ENCODE data around the gene PCDH8. TPM values are rescaled to one million over a fixed set of nuclear protein-coding genes. Genes with fewer than 3 reads are reported as not detected.

PCDH8 gene
- total and polyA plus RNA-seq, 2 of the 4 experiments (the other 2 are of a cell fraction), result not detected

DNA sequence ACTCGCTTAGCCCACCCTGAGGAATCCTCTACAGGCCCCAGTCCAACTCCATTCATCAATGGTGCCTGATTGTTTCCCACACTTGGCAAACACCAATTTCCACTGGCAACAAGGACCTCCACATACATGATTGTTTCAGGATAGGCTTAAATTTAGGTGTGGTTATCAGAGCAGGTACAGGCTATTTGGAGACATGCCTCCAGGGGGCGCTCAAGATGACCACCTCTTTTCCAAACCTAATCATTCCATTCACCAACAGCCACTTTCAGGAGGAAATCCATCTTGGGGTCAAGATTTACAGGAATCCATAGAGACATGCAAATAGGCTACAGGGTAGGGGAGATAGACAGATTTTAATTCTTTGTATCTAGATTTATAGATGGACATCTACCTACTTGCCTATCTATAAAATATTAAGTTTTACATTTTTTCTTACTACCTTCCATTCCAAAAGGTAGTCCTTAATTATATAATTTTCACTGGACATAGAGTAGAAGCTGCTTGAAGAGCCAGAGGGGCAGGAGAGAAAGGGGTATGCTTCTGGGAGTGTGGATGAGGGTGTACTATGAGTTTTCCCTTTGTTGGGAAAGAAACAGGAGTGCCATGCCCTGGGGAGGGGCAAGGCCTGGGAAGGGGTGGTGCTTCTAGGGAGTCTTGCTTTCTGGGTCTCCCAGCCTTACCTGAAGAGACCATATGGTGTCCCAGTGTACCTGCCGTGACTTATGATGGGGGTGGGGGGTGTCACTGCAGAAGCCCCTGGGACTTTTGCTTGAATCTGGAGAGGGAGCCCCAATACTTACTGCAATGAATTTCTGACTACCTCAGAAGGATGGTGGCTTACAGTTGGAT lies 14.1 kb upstream of the PCDH8 start:
- Histone ChIP-seq H4K8ac (ENCODE audit: low read depth in 2 of 2, low read length in 2 of 2) (no peak overlapping the region), H2BK15ac (ENCODE audit: low read depth, low read length) (no peak overlapping the region), H2AFZ (replicated peaks; ENCODE audit: low read length, poor library complexity) (no peak overlapping the region), H4K20me1 (ENCODE audit: insufficient read depth, low read length) (no peaks in the 10 kb centered on the region), H3K23ac (ENCODE audit: low read depth, low read length) (no peak overlapping the region), H3K56ac (ENCODE audit: extremely low read depth, insufficient read depth, low read length) (no peak overlapping the region), H3K36me3 (ENCODE audit: control insufficient read depth, insufficient read depth, low read length) (no peaks in the 10 kb centered on the region), H3K4me2 (ENCODE audit: low read depth, low read length) (no peak overlapping the region), H2BK120ac (ENCODE audit: low read depth, low read length) (no peak overlapping the region), H3K27me3 (ENCODE audit: control insufficient read depth, insufficient read depth, low read length) (no peaks in the 10 kb centered on the region), H2AK5ac (ENCODE audit: low read depth, low read length) (no peak overlapping the region), H2AK9ac (replicated peaks; ENCODE audit: low read depth, low read length, poor library complexity) (no peak overlapping the region), H3K79me1 (ENCODE audit: low read depth in 1 of 2, low read length in 2 of 2) (no peaks in the 10 kb centered on the region), H3K9me1 (ENCODE audit: insufficient read depth, low read length) (no peaks in the 10 kb centered on the region), H3K18ac (ENCODE audit: low read depth, low read length) (no peak overlapping the region), H2BK20ac (ENCODE audit: low read depth, low read length) (no peak overlapping the region), H3K9me3 (ENCODE audit: control insufficient read depth, insufficient read depth, low read length) (no peaks in the 10 kb centered on the region), H3K4ac (ENCODE audit: low read depth, low read length) (no peak overlapping the region), H3K4me1 (ENCODE audit: control insufficient read depth, insufficient read depth, low read length) (no peaks in the 10 kb centered on the region), H3K14ac (replicated peaks; ENCODE audit: low read depth, low read length) (no peak overlapping the region), H4K5ac (ENCODE audit: low read depth, low read length) (no peak overlapping the region), H3K9ac (ENCODE audit: low read depth, low read length) (no peak overlapping the region), H4K91ac (ENCODE audit: insufficient read depth, low read depth, low read length) (no peak overlapping the region), H3K27ac (ENCODE audit: insufficient read depth, low read length) (no peak overlapping the region), H3K4me3 (ENCODE audit: insufficient read depth, low read depth, low read length) (no peak overlapping the region), H2BK5ac (ENCODE audit: low read depth, low read length, poor library complexity, severe bottlenecking) (no peak overlapping the region)
- no TSS peak for BruUV-seq (replicated peaks)
- POLR2A ChIA-PET (ENCODE audit: unreplicated experiment), result interaction anchor here (0.6 kb wide), 1 partner anchor 53 kb away, joined by 3 read pairs; no protein-coding TSS in a partner anchor
- DNase-seq, result no peak
- no CpG with 5 or more reads among the region's 3 CpGs for WGBS, 2 experiments (ENCODE audit: extremely low coverage in 2 of 2, insufficient read length in 1 of 2)
- in situ Hi-C loops (cut with MboI; ENCODE audit: low sequenced_read_pairs) (no loop called here), intact Hi-C loops (cut with micrococcal nuclease) (no loop called here), dilution Hi-C loops (cut with HindIII; ENCODE audit: low sequenced_read_pairs, unreplicated experiment) (no loop called here)
- CTCF ChIA-PET, result no interaction called here
- TF ChIP-seq, protein P1, sequence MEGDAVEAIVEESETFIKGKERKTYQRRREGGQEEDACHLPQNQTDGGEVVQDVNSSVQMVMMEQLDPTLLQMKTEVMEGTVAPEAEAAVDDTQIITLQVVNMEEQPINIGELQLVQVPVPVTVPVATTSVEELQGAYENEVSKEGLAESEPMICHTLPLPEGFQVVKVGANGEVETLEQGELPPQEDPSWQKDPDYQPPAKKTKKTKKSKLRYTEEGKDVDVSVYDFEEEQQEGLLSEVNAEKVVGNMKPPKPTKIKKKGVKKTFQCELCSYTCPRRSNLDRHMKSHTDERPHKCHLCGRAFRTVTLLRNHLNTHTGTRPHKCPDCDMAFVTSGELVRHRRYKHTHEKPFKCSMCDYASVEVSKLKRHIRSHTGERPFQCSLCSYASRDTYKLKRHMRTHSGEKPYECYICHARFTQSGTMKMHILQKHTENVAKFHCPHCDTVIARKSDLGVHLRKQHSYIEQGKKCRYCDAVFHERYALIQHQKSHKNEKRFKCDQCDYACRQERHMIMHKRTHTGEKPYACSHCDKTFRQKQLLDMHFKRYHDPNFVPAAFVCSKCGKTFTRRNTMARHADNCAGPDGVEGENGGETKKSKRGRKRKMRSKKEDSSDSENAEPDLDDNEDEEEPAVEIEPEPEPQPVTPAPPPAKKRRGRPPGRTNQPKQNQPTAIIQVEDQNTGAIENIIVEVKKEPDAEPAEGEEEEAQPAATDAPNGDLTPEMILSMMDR (conservative IDR thresholded peaks at IDR 0.05; ENCODE audit: low read depth, low read length), result peak; percentile 34
- no peak for TF ChIP-seq BHLHE40 (IDR thresholded peaks at IDR 0.05; ENCODE audit: low read depth, low read length)
- no peak for ATAC-seq (ENCODE audit: low read depth)
